ENCODE measurements around the gene ERCC6L. TPM values are rescaled to one million over a fixed set of nuclear protein-coding genes. Genes with fewer than 3 reads are reported as not detected.
"Not testable (repeated sequence)": the region's sequence is repeated elsewhere in the genome, so short reads cannot be mapped to it uniquely, and the experiment has no call there.

ERCC6L gene
- total RNA-seq, 1 donor from 2014 or later: 8.1 TPM

- H3K9me3 Mint-ChIP-seq; DNase-seq; intact Hi-C loops (cut with micrococcal nuclease); H3K4me1 Mint-ChIP-seq; H3K27ac Mint-ChIP-seq; H3K36me3 Mint-ChIP-seq (ENCODE audit: low read depth); H3K27me3 Mint-ChIP-seq; H3K4me3 Mint-ChIP-seq: not testable (repeated sequence)
These were observed 62.5 kb downstream of the ERCC6L start for GRCh38 chrX:72176289-72176688.

- no peaks in the 10 kb centered on the region for H3K36me3 Mint-ChIP-seq (ENCODE audit: low read depth)
- DNase-seq: peak; percentile 79
- peaks cover 4% of the 10 kb centered on the region for H3K4me1 Mint-ChIP-seq
- H3K27me3 Mint-ChIP-seq: no peaks in the 10 kb centered on the region
- no peaks in the 10 kb centered on the region for H3K9me3 Mint-ChIP-seq
- peak overlapping the region; percentile 78 for H3K27ac Mint-ChIP-seq
- H3K4me3 Mint-ChIP-seq: peak overlapping the region; percentile 72
- intact Hi-C loops (cut with micrococcal nuclease): loop anchor here (2.0 kb wide), 1 partner anchor 14 kb away; no protein-coding TSS in a partner anchor
These were observed 69.7 kb downstream of the ERCC6L start for GRCh38 chrX:72169008-72169728.

DNA sequence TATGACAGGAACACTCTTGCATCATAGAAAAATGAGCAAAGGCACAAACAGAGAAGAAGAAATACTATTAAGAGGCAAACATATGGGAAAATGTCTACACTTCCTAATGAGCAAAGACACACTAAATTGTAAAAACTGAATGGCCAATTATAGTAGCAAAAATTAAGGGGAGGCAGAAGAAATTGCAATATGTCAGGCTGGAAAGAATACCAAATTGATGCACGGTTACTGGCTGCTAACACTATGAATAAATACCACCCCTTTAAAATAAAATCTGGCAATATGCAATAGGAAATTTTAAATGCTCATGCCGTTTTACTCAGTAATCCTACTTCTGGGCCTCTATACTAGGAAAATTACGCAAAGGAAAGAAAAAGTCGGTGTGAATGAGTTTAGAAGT lies 73.3 kb downstream of the ERCC6L start:
- Mint-ChIP-seq H3K9me3 (no peaks in the 10 kb centered on the region), H3K27ac (no peak overlapping the region), H3K27me3 (no peaks in the 10 kb centered on the region), H3K4me1 (peaks cover 4% of the 10 kb centered on the region), H3K4me3 (no peak overlapping the region), H3K36me3 (ENCODE audit: low read depth) (no peaks in the 10 kb centered on the region)
- DNase-seq: no peak
- intact Hi-C loops (cut with micrococcal nuclease): no loop called here

GRCh38 chrX:72159769-72160168 lies 79.1 kb downstream of the ERCC6L start:
- H3K4me3 Mint-ChIP-seq: no peak overlapping the region
- H3K27me3 Mint-ChIP-seq: peaks cover 8% of the 10 kb centered on the region
- no peaks in the 10 kb centered on the region for H3K4me1 Mint-ChIP-seq
- no peak for DNase-seq
- H3K9me3 Mint-ChIP-seq: peaks cover 6% of the 10 kb centered on the region
- H3K36me3 Mint-ChIP-seq (ENCODE audit: low read depth): no peaks in the 10 kb centered on the region
- no peak overlapping the region for H3K27ac Mint-ChIP-seq
- intact Hi-C loops (cut with micrococcal nuclease): no loop called here

DNA sequence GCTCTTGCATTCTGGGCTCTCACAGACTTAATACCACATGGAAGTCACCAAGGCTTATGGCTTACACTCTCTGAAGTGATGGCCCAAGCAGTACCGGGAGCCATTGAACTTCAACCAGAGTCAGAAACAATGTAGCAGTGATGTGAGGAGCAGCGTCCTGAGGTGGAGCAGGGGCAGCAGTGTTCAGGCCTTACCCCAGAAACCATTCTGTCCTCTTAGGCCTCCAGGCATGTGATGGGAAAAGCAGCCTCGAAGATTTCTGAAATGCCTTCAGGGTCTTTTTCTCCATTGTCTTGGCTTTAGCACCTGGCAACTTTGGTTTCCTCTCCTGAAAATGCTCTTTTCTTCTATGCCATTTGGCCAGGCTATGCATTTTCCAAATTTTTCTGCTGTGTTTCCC lies 80.1 kb downstream of the ERCC6L start:
- DNase-seq: no peak
- Mint-ChIP-seq H3K4me1 (no peaks in the 10 kb centered on the region), H3K36me3 (ENCODE audit: low read depth) (no peaks in the 10 kb centered on the region), H3K27me3 (peaks cover 8% of the 10 kb centered on the region), H3K4me3 (no peak overlapping the region), H3K27ac (no peak overlapping the region), H3K9me3 (peaks cover 6% of the 10 kb centered on the region)
- intact Hi-C loops (cut with micrococcal nuclease): no loop called here

Other genes with a start within 250 kb of the ERCC6L start
- 0.19 and 0.21 TPM in 2 replicates for gene RTL5, start 107.1 kb downstream of the ERCC6L start, total RNA-seq
- 10.8 and 11.3 TPM in 2 replicates for gene PIN4, start 57.3 kb downstream of the ERCC6L start, total RNA-seq
- gene RPS4X, start 38.2 kb upstream of the ERCC6L start, total RNA-seq: 1,047 and 1,054 TPM in 2 replicates
- not detected in 2 replicates for gene CITED1, start 66.9 kb upstream of the ERCC6L start, total RNA-seq

All from activated CD4-positive, alpha-beta T cell treated with anti-CD3 and anti-CD28 coated beads, Interleukin-2, amount 10 ng/mL, durations not matched to agents 24 days and 14 days (primary cell).